ENCODE data around the gene UFM1. TPM values are rescaled to one million over a fixed set of nuclear protein-coding genes. Genes with fewer than 3 reads are reported as not detected.
"Not testable (repeated sequence)": the region's sequence is repeated elsewhere in the genome, so short reads cannot be mapped to it uniquely, and the experiment has no call there.

The UFM1 gene
- polyA plus RNA-seq, 3 donors = 36.0 to 56.6 (median 41.8) TPM

GRCh38 chr13:38369058-38369457 lies 19.4 kb downstream of the UFM1 start:
- no peaks in the 10 kb centered on the region for H3K9me3 ChIP-seq (replicated peaks in 1 of 2; ENCODE audit: control insufficient read depth in 1 of 2, insufficient read depth in 1 of 2, low read length in 2 of 2)
- Mint-ChIP-seq H3K36me3 (no peaks in the 10 kb centered on the region), H3K9me3 (peaks cover 0 to 2% (median 0%) of the 10 kb centered on the region in 7 donors), H3K27me3 (ENCODE audit: low read depth in 3 of 3) (no peaks in the 10 kb centered on the region), H3K27ac (no peak overlapping the region), H3K4me3 (no peak overlapping the region), H3K4me1 (peaks cover 6% of the 10 kb centered on the region)
- H3K79me2 ChIP-seq (ENCODE audit: insufficient read depth, low read length) = no peaks in the 10 kb centered on the region
- H3K4me1 ChIP-seq (ENCODE audit: control insufficient read depth in 1 of 2, insufficient read depth in 2 of 2, low read length in 2 of 2) = no peaks in the 10 kb centered on the region
- no peak overlapping the region for H3K9ac ChIP-seq (ENCODE audit: insufficient read depth, low read length, poor library complexity, severe bottlenecking)
- no peak for DNase-seq
- no peaks in the 10 kb centered on the region for H3K27me3 ChIP-seq (ENCODE audit: control insufficient read depth in 2 of 2, insufficient read depth in 2 of 2, low read length in 2 of 2)
- no peak overlapping the region for H3K4me3 ChIP-seq (replicated peaks in 1 of 3; ENCODE audit: low read depth in 2 of 3, low read length in 3 of 3)
- no peak overlapping the region for H3K4me2 ChIP-seq (replicated peaks; ENCODE audit: extremely low read depth, low read length, poor library complexity, severe bottlenecking)
- no peaks in the 10 kb centered on the region for H4K20me1 ChIP-seq (ENCODE audit: insufficient read depth, low read length)
- intact Hi-C loops (cut with micrococcal nuclease) = no loop called here
- TF ChIP-seq CTCF (IDR thresholded peaks at IDR 0.05) = no peak
- WGBS (ENCODE audit: insufficient coverage) = no CpG with 5 or more reads among the region's 1 CpG
- no peak overlapping the region for H3K27ac ChIP-seq (ENCODE audit: low read depth in 1 of 2, low read length in 2 of 2)
- no peak overlapping the region for H2AFZ ChIP-seq (ENCODE audit: insufficient read depth, low read depth, low read length, poor library complexity, severe bottlenecking)
- no peaks in the 10 kb centered on the region for H3K36me3 ChIP-seq (replicated peaks in 1 of 2; ENCODE audit: control insufficient read depth in 1 of 2, insufficient read depth in 2 of 2, low read length in 2 of 2)

- H3K27ac Mint-ChIP-seq; H3K4me2 ChIP-seq (replicated peaks; ENCODE audit: extremely low read depth, low read length, poor library complexity, severe bottlenecking); H3K4me1 ChIP-seq (ENCODE audit: control insufficient read depth in 1 of 2, insufficient read depth in 2 of 2, low read length in 2 of 2); H3K79me2 ChIP-seq (ENCODE audit: insufficient read depth, low read length); H3K9ac ChIP-seq (ENCODE audit: insufficient read depth, low read length, poor library complexity, severe bottlenecking); H3K27ac ChIP-seq (ENCODE audit: low read depth in 1 of 2, low read length in 2 of 2); H2AFZ ChIP-seq (ENCODE audit: insufficient read depth, low read depth, low read length, poor library complexity, severe bottlenecking); H3K27me3 Mint-ChIP-seq (ENCODE audit: low read depth in 3 of 3); H4K20me1 ChIP-seq (ENCODE audit: insufficient read depth, low read length); intact Hi-C loops (cut with micrococcal nuclease); H3K9me3 ChIP-seq (replicated peaks in 1 of 2; ENCODE audit: control insufficient read depth in 1 of 2, insufficient read depth in 1 of 2, low read length in 2 of 2); H3K36me3 Mint-ChIP-seq; H3K4me3 Mint-ChIP-seq; H3K4me1 Mint-ChIP-seq; H3K9me3 Mint-ChIP-seq; DNase-seq; H3K36me3 ChIP-seq (replicated peaks in 1 of 2; ENCODE audit: control insufficient read depth in 1 of 2, insufficient read depth in 2 of 2, low read length in 2 of 2); H3K4me3 ChIP-seq (replicated peaks in 1 of 3; ENCODE audit: low read depth in 2 of 3, low read length in 3 of 3); H3K27me3 ChIP-seq (ENCODE audit: control insufficient read depth in 2 of 2, insufficient read depth in 2 of 2, low read length in 2 of 2): not testable (repeated sequence)
- no CpG with 5 or more reads among the region's 3 CpGs for WGBS (ENCODE audit: insufficient coverage)
Observed at GRCh38 chr13:38370096-38370495, 20.4 kb downstream of the UFM1 start.

Measured in CD14-positive monocyte (primary cell).